SK-N-SH treated with all-trans-retinoic acid at 6 μM for 48 hours (cell line): ENCODE results near the gene HMGN1.

Experiments
- ATAC-seq: fragments of 200-7000 bp; cut with Tn5 transposase; 3 replicates; pipeline ENCODE4 v1.9.1; 2020; ENCODE audit warnings: mild to moderate bottlenecking, moderate library complexity
- ARNTL ChIP-seq: fragments of 450-650 bp; formaldehyde crosslinking; IDR thresholded peaks from 2 replicates; pipeline ENCODE4 v1.5.0; 2020; ENCODE audit warnings: low read depth, mild to moderate bottlenecking, moderate library complexity, borderline replicate concordance
- BACH2 ChIP-seq: fragments of 250-450 bp; sonication (Bioruptor Pico); IDR thresholded peaks from 2 replicates; pipeline ENCODE4 v1.9.0; 2021; ENCODE audit warnings: mild to moderate bottlenecking, borderline replicate concordance
- CSDC2 ChIP-seq: fragments of 250-450 bp; sonication (Bioruptor Pico); IDR thresholded peaks from 2 replicates; pipeline ENCODE4 v1.5.0; 2020; ENCODE audit warnings: mild to moderate bottlenecking, moderate library complexity
- ESRRG ChIP-seq: fragments of 250-450 bp; sonication (Bioruptor Pico); IDR thresholded peaks from 2 replicates; pipeline ENCODE4 v1.6.1; 2021; ENCODE audit warnings: mild to moderate bottlenecking
- GLIS3 ChIP-seq: fragments of 250-450 bp; sonication (Bioruptor Pico); IDR thresholded peaks from 2 replicates; pipeline ENCODE4 v1.5.0; 2020; ENCODE audit warnings: mild to moderate bottlenecking, moderate library complexity
- ISL1 ChIP-seq: fragments of 250-450 bp; sonication (Bioruptor Pico); IDR thresholded peaks from 2 replicates; pipeline ENCODE4 v2.1.2; 2022; ENCODE audit warnings: mild to moderate bottlenecking, moderate library complexity
- OSR1 ChIP-seq: fragments of 250-450 bp; sonication (Bioruptor Pico); IDR thresholded peaks from 2 replicates; pipeline ENCODE4 v1.8.0; 2022; ENCODE audit warnings: moderate library complexity, mild to moderate bottlenecking, inconsistent platforms
- RARB ChIP-seq: fragments of 250-450 bp; sonication (Bioruptor Pico); IDR thresholded peaks from 2 replicates; pipeline ENCODE4 v1.8.0; 2021; ENCODE audit warnings: mild to moderate bottlenecking, moderate library complexity
- SNAI2 ChIP-seq: fragments of 250-450 bp; sonication (Bioruptor Pico); IDR thresholded peaks from 2 replicates; pipeline ENCODE4 v1.5.0; 2020; ENCODE audit warnings: mild to moderate bottlenecking, moderate library complexity
- TCF4 ChIP-seq: fragments of 250-450 bp; sonication (Bioruptor Pico); IDR thresholded peaks from 2 replicates; pipeline ENCODE4 v1.8.0; 2021; ENCODE audit warnings: mild to moderate bottlenecking, moderate library complexity, borderline replicate concordance
- TOX ChIP-seq: fragments of 250-450 bp; sonication (Bioruptor Pico); IDR thresholded peaks from 2 replicates; pipeline ENCODE4 v1.8.0; 2021; ENCODE audit warnings: mild to moderate bottlenecking, moderate library complexity, borderline replicate concordance
- ZC3H10 ChIP-seq: fragments of 250-450 bp; sonication (Bioruptor Pico); IDR thresholded peaks from 2 replicates; pipeline ENCODE4 v1.5.1; 2021; ENCODE audit warnings: mild to moderate bottlenecking, moderate library complexity
- ZFP3 ChIP-seq: fragments of 250-450 bp; sonication (Bioruptor Pico); IDR thresholded peaks from 2 replicates; pipeline ENCODE4 v1.5.0; 2020; ENCODE audit warnings: mild to moderate bottlenecking, moderate library complexity
- ZFP30 ChIP-seq: fragments of 450-650 bp; formaldehyde crosslinking; IDR thresholded peaks from 2 replicates; pipeline ENCODE4 v1.5.0; 2022; ENCODE audit warnings: mild to moderate bottlenecking, moderate library complexity
- ZNF565 ChIP-seq: fragments of 450-650 bp; formaldehyde crosslinking; conservative IDR thresholded peaks from 2 replicates; pipeline ENCODE4 v1.5.0; 2020; ENCODE audit warnings: low read depth, mild to moderate bottlenecking, moderate library complexity
- ZNF70 ChIP-seq: fragments of 450-650 bp; formaldehyde crosslinking; IDR thresholded peaks from 2 replicates; pipeline ENCODE4 v1.5.0; 2020; ENCODE audit warnings: mild to moderate bottlenecking, moderate library complexity
- ZNF8 ChIP-seq: fragments of 450-650 bp; formaldehyde crosslinking; IDR thresholded peaks from 2 replicates; pipeline ENCODE4 v1.5.0; 2020; ENCODE audit warnings: mild to moderate bottlenecking, moderate library complexity
- TF ChIP-seq, protein P1 (sequence below): fragments of 250-450 bp; sonication (Bioruptor Pico); IDR thresholded peaks from 2 replicates; pipeline ENCODE4 v1.5.0; 2020; ENCODE audit warnings: mild to moderate bottlenecking, moderate library complexity
- TF ChIP-seq, protein P2 (sequence below): fragments of 250-450 bp; sonication (Bioruptor Pico); IDR thresholded peaks from 2 replicates; pipeline ENCODE4 v1.5.1; 2021; ENCODE audit warnings: mild to moderate bottlenecking, moderate library complexity
- TF ChIP-seq, protein P3 (sequence below): fragments of 250-450 bp; sonication (Bioruptor Pico); IDR thresholded peaks from 2 replicates; pipeline ENCODE4 v1.5.1; 2020; ENCODE audit warnings: low read depth, mild to moderate bottlenecking, moderate library complexity
- TF ChIP-seq, protein P4 (sequence below): fragments of 250-450 bp; sonication (Bioruptor Pico); IDR thresholded peaks from 2 replicates; pipeline ENCODE4 v1.8.0; 2021; ENCODE audit warnings: low read depth, mild to moderate bottlenecking, moderate library complexity, borderline replicate concordance
- TF ChIP-seq, protein P5 (sequence below): fragments of 250-450 bp; sonication (Bioruptor Pico); IDR thresholded peaks from 2 replicates; pipeline ENCODE4 v1.8.0; 2020; ENCODE audit warnings: mild to moderate bottlenecking, moderate library complexity, borderline replicate concordance

HMGN1 gene

DNA sequence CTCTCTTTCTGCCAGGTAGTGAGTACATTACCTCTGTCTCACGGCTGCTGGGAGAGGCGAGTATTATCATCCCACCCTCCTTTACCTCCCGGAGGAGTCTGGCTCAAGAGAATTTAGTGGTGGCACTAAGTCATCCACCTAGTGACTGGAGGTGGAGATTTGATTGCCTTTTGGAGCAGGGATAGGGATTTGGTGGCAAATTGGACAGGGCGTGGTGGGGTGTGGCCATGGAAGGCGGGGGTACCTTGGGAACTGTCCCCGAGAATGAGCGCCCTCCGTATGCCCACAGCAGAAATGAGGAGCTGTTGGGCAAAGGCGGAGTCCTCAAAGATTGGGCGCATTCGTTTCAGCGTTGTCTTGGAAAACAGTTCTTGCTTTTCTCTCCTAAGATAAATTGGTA lies 32.1 kb upstream of the HMGN1 start:
- peak; percentile 26 for ATAC-seq
- TF ChIP-seq CSDC2 (CRISPR knock-in tag) (no peak), ZNF70 (no peak), ARNTL (CRISPR knock-in tag) (no peak), ZNF8 (no peak), GLIS3 (CRISPR knock-in tag) (no peak), SNAI2 (CRISPR knock-in tag) (no peak), OSR1 (CRISPR knock-in tag) (no peak), TCF4 (CRISPR knock-in tag) (no peak), ESRRG (CRISPR knock-in tag) (no peak)
- TF ChIP-seq, protein P1, sequence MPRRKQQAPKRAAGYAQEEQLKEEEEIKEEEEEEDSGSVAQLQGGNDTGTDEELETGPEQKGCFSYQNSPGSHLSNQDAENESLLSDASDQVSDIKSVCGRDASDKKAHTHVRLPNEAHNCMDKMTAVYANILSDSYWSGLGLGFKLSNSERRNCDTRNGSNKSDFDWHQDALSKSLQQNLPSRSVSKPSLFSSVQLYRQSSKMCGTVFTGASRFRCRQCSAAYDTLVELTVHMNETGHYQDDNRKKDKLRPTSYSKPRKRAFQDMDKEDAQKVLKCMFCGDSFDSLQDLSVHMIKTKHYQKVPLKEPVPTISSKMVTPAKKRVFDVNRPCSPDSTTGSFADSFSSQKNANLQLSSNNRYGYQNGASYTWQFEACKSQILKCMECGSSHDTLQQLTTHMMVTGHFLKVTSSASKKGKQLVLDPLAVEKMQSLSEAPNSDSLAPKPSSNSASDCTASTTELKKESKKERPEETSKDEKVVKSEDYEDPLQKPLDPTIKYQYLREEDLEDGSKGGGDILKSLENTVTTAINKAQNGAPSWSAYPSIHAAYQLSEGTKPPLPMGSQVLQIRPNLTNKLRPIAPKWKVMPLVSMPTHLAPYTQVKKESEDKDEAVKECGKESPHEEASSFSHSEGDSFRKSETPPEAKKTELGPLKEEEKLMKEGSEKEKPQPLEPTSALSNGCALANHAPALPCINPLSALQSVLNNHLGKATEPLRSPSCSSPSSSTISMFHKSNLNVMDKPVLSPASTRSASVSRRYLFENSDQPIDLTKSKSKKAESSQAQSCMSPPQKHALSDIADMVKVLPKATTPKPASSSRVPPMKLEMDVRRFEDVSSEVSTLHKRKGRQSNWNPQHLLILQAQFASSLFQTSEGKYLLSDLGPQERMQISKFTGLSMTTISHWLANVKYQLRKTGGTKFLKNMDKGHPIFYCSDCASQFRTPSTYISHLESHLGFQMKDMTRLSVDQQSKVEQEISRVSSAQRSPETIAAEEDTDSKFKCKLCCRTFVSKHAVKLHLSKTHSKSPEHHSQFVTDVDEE = no peak
- TF ChIP-seq, protein P2, sequence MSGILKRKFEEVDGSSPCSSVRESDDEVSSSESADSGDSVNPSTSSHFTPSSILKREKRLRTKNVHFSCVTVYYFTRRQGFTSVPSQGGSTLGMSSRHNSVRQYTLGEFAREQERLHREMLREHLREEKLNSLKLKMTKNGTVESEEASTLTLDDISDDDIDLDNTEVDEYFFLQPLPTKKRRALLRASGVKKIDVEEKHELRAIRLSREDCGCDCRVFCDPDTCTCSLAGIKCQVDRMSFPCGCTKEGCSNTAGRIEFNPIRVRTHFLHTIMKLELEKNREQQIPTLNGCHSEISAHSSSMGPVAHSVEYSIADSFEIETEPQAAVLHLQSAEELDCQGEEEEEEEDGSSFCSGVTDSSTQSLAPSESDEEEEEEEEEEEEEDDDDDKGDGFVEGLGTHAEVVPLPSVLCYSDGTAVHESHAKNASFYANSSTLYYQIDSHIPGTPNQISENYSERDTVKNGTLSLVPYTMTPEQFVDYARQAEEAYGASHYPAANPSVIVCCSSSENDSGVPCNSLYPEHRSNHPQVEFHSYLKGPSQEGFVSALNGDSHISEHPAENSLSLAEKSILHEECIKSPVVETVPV = no peak
- TF ChIP-seq, protein P3, sequence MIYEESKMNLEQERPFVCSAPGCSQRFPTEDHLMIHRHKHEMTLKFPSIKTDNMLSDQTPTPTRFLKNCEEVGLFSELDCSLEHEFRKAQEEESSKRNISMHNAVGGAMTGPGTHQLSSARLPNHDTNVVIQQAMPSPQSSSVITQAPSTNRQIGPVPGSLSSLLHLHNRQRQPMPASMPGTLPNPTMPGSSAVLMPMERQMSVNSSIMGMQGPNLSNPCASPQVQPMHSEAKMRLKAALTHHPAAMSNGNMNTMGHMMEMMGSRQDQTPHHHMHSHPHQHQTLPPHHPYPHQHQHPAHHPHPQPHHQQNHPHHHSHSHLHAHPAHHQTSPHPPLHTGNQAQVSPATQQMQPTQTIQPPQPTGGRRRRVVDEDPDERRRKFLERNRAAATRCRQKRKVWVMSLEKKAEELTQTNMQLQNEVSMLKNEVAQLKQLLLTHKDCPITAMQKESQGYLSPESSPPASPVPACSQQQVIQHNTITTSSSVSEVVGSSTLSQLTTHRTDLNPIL (CRISPR knock-in tag) = no peak
- TF ChIP-seq, all 23 proteins: peak for 0

DNA sequence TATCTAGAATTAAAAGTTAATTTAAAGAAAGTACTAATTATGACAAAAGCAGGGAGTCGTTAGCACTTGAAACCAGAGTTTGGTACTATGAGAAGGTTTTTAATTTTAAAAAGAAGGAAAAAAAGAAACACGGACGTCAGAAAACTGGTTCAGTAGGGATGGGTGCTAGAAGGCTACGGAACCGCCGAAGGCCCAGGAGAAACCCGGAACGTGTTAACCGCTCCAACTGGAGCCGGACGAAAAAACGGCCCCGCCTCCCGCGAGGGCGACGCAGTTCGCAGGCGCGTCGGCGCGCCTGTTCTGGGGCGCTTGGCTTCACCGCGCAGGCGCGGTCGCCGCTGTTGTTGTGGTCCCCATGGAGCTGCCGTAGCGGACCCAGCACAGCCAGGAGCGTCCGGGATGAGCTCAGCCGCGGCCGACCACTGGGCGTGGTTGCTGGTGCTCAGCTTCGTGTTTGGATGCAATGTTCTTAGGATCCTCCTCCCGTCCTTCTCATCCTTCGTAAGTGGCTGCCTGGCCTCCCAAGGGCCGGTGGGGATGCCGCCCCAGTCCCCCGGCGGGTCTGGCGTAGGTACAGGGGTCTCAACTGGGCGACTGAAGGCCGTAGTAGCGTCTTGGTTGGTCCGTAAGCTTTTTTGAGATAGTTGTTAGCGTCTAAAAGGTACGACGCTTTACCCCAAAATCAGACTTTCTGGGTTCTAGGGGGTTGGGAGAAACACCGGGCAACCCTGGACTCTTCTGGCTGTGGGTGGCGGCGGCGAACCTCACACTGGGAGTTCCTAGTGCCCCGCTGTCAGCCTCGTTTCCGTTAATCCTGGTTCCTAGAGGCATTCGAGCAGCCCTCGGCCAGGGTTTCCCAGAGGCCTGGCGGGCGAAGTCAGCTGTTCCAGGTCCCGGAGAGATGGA lies 31.4 kb upstream of the HMGN1 start:
- TF ChIP-seq SNAI2 (CRISPR knock-in tag) (no peak), ZNF8 (no peak), ESRRG (CRISPR knock-in tag) (no peak), ZFP30 (CRISPR knock-in tag) (no peak), GLIS3 (CRISPR knock-in tag) (no peak), TOX (no peak), ZC3H10 (CRISPR knock-in tag) (no peak), ZNF565 (CRISPR knock-in tag) (no peak), BACH2 (CRISPR knock-in tag) (no peak), ISL1 (CRISPR knock-in tag) (no peak), RARB (no peak), ZFP3 (CRISPR knock-in tag) (no peak), TCF4 (CRISPR knock-in tag) (no peak)
- TF ChIP-seq, protein P3 (CRISPR knock-in tag) = no peak
- TF ChIP-seq, protein P1 = no peak
- TF ChIP-seq, protein P4, sequence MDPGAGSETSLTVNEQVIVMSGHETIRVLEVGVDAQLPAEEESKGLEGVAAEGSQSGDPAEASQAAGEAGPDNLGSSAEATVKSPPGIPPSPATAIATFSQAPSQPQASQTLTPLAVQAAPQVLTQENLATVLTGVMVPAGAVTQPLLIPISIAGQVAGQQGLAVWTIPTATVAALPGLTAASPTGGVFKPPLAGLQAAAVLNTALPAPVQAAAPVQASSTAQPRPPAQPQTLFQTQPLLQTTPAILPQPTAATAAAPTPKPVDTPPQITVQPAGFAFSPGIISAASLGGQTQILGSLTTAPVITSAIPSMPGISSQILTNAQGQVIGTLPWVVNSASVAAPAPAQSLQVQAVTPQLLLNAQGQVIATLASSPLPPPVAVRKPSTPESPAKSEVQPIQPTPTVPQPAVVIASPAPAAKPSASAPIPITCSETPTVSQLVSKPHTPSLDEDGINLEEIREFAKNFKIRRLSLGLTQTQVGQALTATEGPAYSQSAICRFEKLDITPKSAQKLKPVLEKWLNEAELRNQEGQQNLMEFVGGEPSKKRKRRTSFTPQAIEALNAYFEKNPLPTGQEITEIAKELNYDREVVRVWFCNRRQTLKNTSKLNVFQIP = no peak
- TF ChIP-seq, protein P5, sequence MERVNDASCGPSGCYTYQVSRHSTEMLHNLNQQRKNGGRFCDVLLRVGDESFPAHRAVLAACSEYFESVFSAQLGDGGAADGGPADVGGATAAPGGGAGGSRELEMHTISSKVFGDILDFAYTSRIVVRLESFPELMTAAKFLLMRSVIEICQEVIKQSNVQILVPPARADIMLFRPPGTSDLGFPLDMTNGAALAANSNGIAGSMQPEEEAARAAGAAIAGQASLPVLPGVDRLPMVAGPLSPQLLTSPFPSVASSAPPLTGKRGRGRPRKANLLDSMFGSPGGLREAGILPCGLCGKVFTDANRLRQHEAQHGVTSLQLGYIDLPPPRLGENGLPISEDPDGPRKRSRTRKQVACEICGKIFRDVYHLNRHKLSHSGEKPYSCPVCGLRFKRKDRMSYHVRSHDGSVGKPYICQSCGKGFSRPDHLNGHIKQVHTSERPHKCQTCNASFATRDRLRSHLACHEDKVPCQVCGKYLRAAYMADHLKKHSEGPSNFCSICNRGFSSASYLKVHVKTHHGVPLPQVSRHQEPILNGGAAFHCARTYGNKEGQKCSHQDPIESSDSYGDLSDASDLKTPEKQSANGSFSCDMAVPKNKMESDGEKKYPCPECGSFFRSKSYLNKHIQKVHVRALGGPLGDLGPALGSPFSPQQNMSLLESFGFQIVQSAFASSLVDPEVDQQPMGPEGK (CRISPR knock-in tag) = no peak
- ATAC-seq = peak; percentile 99
